ENCODE measurements around the gene RIT2. TPM values are rescaled to one million over a fixed set of nuclear protein-coding genes. Genes with fewer than 3 reads are reported as not detected.

The RIT2 gene
- total and polyA plus RNA-seq, 2 of the 4 experiments (the other 2 are of a cell fraction) = not detected

- Histone ChIP-seq H2BK15ac (ENCODE audit: low read depth, low read length) (no peak overlapping the region), H4K8ac (ENCODE audit: low read depth in 2 of 2, low read length in 2 of 2) (no peak overlapping the region), H3K4me3 (ENCODE audit: insufficient read depth, low read depth, low read length) (no peak overlapping the region), H3K27ac (ENCODE audit: insufficient read depth, low read length) (no peak overlapping the region), H3K9me1 (ENCODE audit: insufficient read depth, low read length) (no peaks in the 10 kb centered on the region), H2AK9ac (replicated peaks; ENCODE audit: low read depth, low read length, poor library complexity) (no peak overlapping the region), H3K36me3 (ENCODE audit: control insufficient read depth, insufficient read depth, low read length) (no peaks in the 10 kb centered on the region), H3K18ac (ENCODE audit: low read depth, low read length) (no peak overlapping the region), H2AK5ac (ENCODE audit: low read depth, low read length) (no peak overlapping the region), H3K14ac (replicated peaks; ENCODE audit: low read depth, low read length) (no peak overlapping the region), H3K56ac (ENCODE audit: extremely low read depth, insufficient read depth, low read length) (no peak overlapping the region), H3K27me3 (ENCODE audit: control insufficient read depth, insufficient read depth, low read length) (no peaks in the 10 kb centered on the region), H3K4me2 (ENCODE audit: low read depth, low read length) (no peak overlapping the region), H4K20me1 (ENCODE audit: insufficient read depth, low read length) (no peaks in the 10 kb centered on the region), H2AFZ (replicated peaks; ENCODE audit: low read length, poor library complexity) (no peak overlapping the region), H2BK20ac (ENCODE audit: low read depth, low read length) (no peak overlapping the region), H2BK120ac (ENCODE audit: low read depth, low read length) (no peak overlapping the region), H3K23ac (ENCODE audit: low read depth, low read length) (no peak overlapping the region), H3K4ac (ENCODE audit: low read depth, low read length) (no peak overlapping the region), H3K9ac (ENCODE audit: low read depth, low read length) (no peak overlapping the region), H3K9me3 (ENCODE audit: control insufficient read depth, insufficient read depth, low read length) (0 out of 2 replicates have a peak, but pooled peaks cover 1% of the 10 kb centered on the region), H3K79me1 (ENCODE audit: low read depth in 1 of 2, low read length in 2 of 2) (no peaks in the 10 kb centered on the region), H4K91ac (ENCODE audit: insufficient read depth, low read depth, low read length) (no peak overlapping the region), H3K4me1 (ENCODE audit: control insufficient read depth, insufficient read depth, low read length) (no peaks in the 10 kb centered on the region), H2BK5ac (ENCODE audit: low read depth, low read length, poor library complexity, severe bottlenecking) (no peak overlapping the region), H4K5ac (ENCODE audit: low read depth, low read length) (no peak overlapping the region)
- TF ChIP-seq RFX5 (IDR thresholded peaks at IDR 0.05; ENCODE audit: low read depth, low read length) = no peak
- no peak for TF ChIP-seq ELK1 (IDR thresholded peaks at IDR 0.05; ENCODE audit: borderline replicate concordance, low read depth, low read length)
- no peak for TF ChIP-seq RAD21 (IDR thresholded peaks at IDR 0.05; ENCODE audit: low read length)
- TF ChIP-seq NFE2L2 (IDR thresholded peaks at IDR 0.05; ENCODE audit: low read depth, low read length) = no peak
- TF ChIP-seq RCOR1 (IDR thresholded peaks at IDR 0.05; ENCODE audit: insufficient replicate concordance, low read length) = no peak
- TF ChIP-seq SMC3 (IDR thresholded peaks at IDR 0.05; ENCODE audit: low read depth, low read length) = no peak
- dilution Hi-C loops (cut with HindIII; ENCODE audit: low sequenced_read_pairs, unreplicated experiment) = no loop called here
- in situ Hi-C loops (cut with MboI; ENCODE audit: low sequenced_read_pairs) = no loop called here
- no peak for ATAC-seq (ENCODE audit: low read depth)
- no peak for DNase-seq
- CTCF ChIA-PET = interaction anchor here (0.7 kb wide), 1 partner anchor 51 kb away, joined by 4 read pairs; no protein-coding TSS in a partner anchor
- POLR2A ChIA-PET (ENCODE audit: unreplicated experiment) = no interaction called here
- intact Hi-C loops (cut with micrococcal nuclease) = no loop called here
- 0% methylated on average over 1 of the region's 7 CpGs; no CpG with 5 or more reads in 1 of the 2 experiments for WGBS, 2 experiments (ENCODE audit: extremely low coverage in 2 of 2, insufficient read length in 1 of 2)
- no TSS peak for BruUV-seq (replicated peaks)
These were observed 371.9 kb downstream of the RIT2 start for GRCh38 chr18:42743373-42744138.
